Measurements from ENCODE around the gene CYLD. TPM values are rescaled to one million over a fixed set of nuclear protein-coding genes. Genes with fewer than 3 reads are reported as not detected.

Gene CYLD
- total RNA-seq = 10 to 100 TPM; 24.3 to 56.1 (median 30.0) TPM

DNA sequence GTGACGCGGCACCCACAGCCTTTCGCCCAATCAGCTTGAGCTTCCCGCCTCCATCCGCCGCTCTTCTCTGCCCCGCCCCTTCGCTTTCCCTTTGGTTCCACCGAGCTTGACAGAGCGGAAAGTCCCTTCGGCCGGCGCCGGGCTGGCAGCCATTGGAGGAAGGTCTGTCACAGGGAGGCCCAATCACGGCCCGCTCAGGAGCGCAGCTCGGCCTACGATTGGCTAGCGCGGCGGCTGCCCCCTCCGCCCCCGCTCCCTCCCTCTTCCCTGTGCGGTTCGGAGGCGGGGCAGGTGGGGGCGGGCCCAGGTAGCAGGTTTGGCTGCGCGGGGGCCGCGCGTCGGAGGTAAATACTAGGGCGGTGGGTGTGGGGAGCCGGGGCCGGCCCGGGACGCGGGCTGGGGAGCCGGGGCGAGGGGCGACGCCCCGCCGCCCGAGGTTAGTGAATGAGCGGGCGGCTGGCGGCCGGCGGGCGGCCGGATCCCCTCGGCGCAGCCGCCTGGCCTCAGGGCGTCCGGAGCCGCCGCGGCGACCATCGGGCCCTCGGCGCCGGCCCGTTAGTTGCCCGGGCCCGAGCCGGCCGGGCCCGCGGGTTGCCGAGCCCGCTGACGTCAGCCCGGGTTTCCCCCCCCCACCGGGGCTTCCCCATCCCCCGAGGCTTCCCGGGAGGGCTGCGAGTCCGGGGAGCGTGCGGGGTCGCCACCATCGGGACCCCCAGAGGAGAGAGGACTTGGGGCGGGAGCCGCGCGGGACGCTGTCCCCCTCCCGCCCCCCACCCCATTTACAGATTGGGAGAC, at the start of gene CYLD:
Gene CYLD (plus strand): TSS at position 306 of the 795 bp plus-strand sequence. CDS start 7,613 bp downstream, outside the sequence.
- Histone ChIP-seq H3K9me3 (no peaks in the 10 kb centered on the region), H3K4me3 (peak within 1 kb of the TSS; percentile 95 to 100 (median 98)), H3K27me3 (no peaks in the 10 kb centered on the region), H3K27ac (peak within 1 kb of the TSS; percentile 94 to 100 (median 96)), H3K4me1 (peaks cover 0 to 21% (median 13%) of the 10 kb centered on the region in 4 donors), H3K36me3 (peaks cover 0 to 4% (median 0%) of the 10 kb centered on the region in 3 donors)
- TF ChIP-seq, protein P1, sequence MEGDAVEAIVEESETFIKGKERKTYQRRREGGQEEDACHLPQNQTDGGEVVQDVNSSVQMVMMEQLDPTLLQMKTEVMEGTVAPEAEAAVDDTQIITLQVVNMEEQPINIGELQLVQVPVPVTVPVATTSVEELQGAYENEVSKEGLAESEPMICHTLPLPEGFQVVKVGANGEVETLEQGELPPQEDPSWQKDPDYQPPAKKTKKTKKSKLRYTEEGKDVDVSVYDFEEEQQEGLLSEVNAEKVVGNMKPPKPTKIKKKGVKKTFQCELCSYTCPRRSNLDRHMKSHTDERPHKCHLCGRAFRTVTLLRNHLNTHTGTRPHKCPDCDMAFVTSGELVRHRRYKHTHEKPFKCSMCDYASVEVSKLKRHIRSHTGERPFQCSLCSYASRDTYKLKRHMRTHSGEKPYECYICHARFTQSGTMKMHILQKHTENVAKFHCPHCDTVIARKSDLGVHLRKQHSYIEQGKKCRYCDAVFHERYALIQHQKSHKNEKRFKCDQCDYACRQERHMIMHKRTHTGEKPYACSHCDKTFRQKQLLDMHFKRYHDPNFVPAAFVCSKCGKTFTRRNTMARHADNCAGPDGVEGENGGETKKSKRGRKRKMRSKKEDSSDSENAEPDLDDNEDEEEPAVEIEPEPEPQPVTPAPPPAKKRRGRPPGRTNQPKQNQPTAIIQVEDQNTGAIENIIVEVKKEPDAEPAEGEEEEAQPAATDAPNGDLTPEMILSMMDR (IDR thresholded peaks at IDR 0.05) = peak in 1 of 6 experiments; percentile 3
- TF ChIP-seq POLR2A (IDR thresholded peaks at IDR 0.05) = peak; percentile 30 to 60
- DNase-seq = peak; percentile 99 to 100 (median 99)

- H3K27me3 ChIP-seq = no peaks in the 10 kb centered on the region
- no peak for DNase-seq
- H3K4me1 ChIP-seq = peaks cover 7 to 28% (median 17%) of the 10 kb centered on the region in 4 donors
- no peaks in the 10 kb centered on the region for H3K36me3 ChIP-seq
- no peak overlapping the region for H3K27ac ChIP-seq
- TF ChIP-seq POLR2A (IDR thresholded peaks at IDR 0.05) = no peak
- TF ChIP-seq, protein P1 (IDR thresholded peaks at IDR 0.05) = no peak
- no peak overlapping the region for H3K4me3 ChIP-seq
- no peaks in the 10 kb centered on the region for H3K9me3 ChIP-seq
Measured at GRCh38 chr16:50692644-50692998, 49.3 kb upstream of the CYLD start.

DNA sequence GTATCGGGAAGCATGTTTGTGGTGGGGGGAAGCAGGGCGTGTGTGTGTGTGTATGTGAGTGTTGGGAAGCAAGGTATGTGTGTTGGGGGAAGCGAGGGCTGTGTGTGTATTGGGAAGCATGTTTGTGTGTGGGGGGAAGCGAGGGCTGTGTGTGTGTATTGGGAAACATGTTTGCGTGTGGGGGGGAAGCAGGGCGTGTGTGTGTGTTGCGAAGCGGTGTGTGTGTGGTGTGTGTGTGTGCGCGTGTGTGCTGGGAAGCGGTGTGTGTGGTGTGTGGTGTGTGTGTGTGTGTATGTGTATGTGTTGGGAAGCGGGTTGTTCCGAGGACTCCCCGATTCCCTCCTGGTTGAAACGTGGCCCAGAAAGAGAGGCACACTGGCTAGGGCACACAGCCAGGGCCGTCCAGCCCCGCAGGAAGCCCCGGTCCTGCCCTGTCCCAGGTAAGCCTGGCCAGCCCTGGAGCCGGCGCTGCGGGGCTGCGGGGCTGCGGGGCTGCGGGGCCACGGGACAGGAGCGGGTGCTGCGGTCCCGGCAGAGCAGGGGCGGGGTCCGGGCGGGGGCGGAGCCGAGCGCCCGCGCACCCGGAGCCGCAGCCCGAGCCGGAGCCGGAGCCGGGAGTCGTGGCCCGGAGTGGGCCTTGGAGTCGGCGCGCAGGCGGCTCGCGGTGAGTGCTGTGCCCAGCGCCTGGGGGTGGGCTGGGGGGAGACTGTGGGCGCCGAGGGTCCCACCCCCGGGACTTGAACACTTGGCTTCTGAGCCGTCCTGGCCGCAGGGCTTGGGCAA, 48.7 kb upstream of the CYLD start, which contains the start of gene NOD2:
Gene NOD2 (plus strand): TSS at position 608 of the 783 bp plus-strand sequence. CDS start 5,890 bp downstream, outside the sequence.
- no peak for DNase-seq
- Histone ChIP-seq H3K4me3 (peak within 1 kb of the TSS; percentile 32 to 64 (median 60)), H3K36me3 (no peaks in the 10 kb centered on the region), H3K4me1 (peaks cover 7 to 33% (median 19%) of the 10 kb centered on the region in 4 donors), H3K27ac (peak within 1 kb of the TSS in 2 of 4 donors; percentile 25 to 70), H3K27me3 (no peaks in the 10 kb centered on the region), H3K9me3 (no peaks in the 10 kb centered on the region)
- TF ChIP-seq POLR2A (IDR thresholded peaks at IDR 0.05) = no peak
- TF ChIP-seq, protein P1 (IDR thresholded peaks at IDR 0.05) = no peak

DNA sequence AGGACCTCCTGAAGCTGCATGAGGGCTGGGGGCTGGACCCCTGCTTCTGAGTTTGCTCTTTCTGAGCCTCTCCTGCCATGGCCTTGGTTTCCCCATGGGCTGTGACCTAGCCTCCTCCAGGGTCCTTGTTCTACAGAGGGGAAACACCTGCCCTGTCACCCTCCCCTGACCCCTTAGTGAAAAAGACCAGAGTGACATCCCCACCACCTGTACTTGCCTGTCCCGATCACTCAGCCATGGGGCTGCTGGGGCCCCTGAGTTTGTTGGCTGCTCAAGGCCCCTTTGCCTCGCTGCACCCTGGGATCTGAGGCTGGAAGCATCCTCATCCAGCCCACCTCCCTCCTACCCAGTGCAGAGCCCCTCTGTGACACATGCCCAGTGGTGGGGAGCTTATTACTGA, 47.7 kb upstream of the CYLD start:
- TF ChIP-seq POLR2A (IDR thresholded peaks at IDR 0.05) = no peak
- TF ChIP-seq, protein P1 (IDR thresholded peaks at IDR 0.05) = no peak
- Histone ChIP-seq H3K4me1 (peaks cover 7 to 38% (median 19%) of the 10 kb centered on the region in 4 donors), H3K4me3 (peak overlapping the region in 2 of 4 donors; percentile 62 to 64), H3K27me3 (no peaks in the 10 kb centered on the region), H3K36me3 (no peaks in the 10 kb centered on the region), H3K27ac (peak overlapping the region in 1 of 4 donors; percentile 70), H3K9me3 (no peaks in the 10 kb centered on the region)
- DNase-seq = no peak
